Panc1 (cell line): ENCODE measurements around the gene DNAJC18. TPM values are rescaled to one million over a fixed set of nuclear protein-coding genes. Genes with fewer than 3 reads are reported as not detected.

ENCODE experiments used
- ATAC-seq: fragments of 200-7000 bp; cut with Tn5 transposase; 2 replicates; pipeline ENCODE4 v1.9.1; 2020; ENCODE audit warnings: mild to moderate bottlenecking, moderate library complexity
- BruUV-seq: library from RNA; stranded (reverse); fragments of 400-500 nt; replicated peaks from 2 replicates; lab custom pipeline; 2021; lab: Mats Ljungman, UMichigan
- CTCF ChIA-PET: fragments of 300-600 bp; sonication (Branson Sonifier 250); formaldehyde crosslinking; loops from one replicate; lab custom pipeline; 2022; ENCODE audit warnings: antibody characterized with exemption; lab: Charles Lee
- POLR2A ChIA-PET: fragments of 300-600 bp; sonication (Branson Sonifier 250); formaldehyde crosslinking; loops from one replicate; lab custom pipeline; 2022; ENCODE audit warnings: antibody characterized with exemption; lab: Charles Lee
- DNase-seq: peaks from one replicate; pipeline ENCODE4 v3.0.0-alpha.2; 2010; ENCODE audit warnings: low read depth, low spot score
- H3K27ac ChIP-seq: 2 replicates; pipeline ENCODE4 v1.5.1; 2011; ENCODE audit warnings: mild to moderate bottlenecking, low read length, inconsistent platforms
- H3K27me3 ChIP-seq: fragments of 200-500 bp; sonication (Bioruptor generic); 2 replicates; pipeline ENCODE4 v1.6.0; 2014; ENCODE audit warnings: low read length, inconsistent platforms; ENCODE audit not compliant: control insufficient read depth, insufficient read depth
- H3K36me3 ChIP-seq: fragments of 200-500 bp; sonication (Bioruptor generic); 2 replicates; pipeline ENCODE4 v1.5.1; 2014; ENCODE audit warnings: inconsistent platforms, mild to moderate bottlenecking, low read length, moderate library complexity; ENCODE audit not compliant: control insufficient read depth, insufficient read depth
- H3K4me1 ChIP-seq: 2 replicates; pipeline ENCODE4 v1.5.1; 2011; ENCODE audit warnings: inconsistent platforms, mild to moderate bottlenecking, low read length, moderate library complexity; ENCODE audit not compliant: control insufficient read depth, insufficient read depth
- H3K4me3 ChIP-seq, 2 experiments: 2 replicates each; pipeline ENCODE4 v1.5.1; 2011 to 2012; ENCODE audit warnings: low read depth in 2 of 2, low read length in 2 of 2, mild to moderate bottlenecking in 2 of 2, inconsistent platforms in 1 of 2, moderate library complexity in 1 of 2
- H3K9me3 ChIP-seq: fragments of 200-500 bp; sonication (Bioruptor generic); 2 replicates; pipeline ENCODE4 v1.5.1; 2014; ENCODE audit warnings: low read depth, mild to moderate bottlenecking, inconsistent platforms, low read length, moderate library complexity; ENCODE audit not compliant: control insufficient read depth, insufficient read depth
- CTCF ChIP-seq: fragments of 450-650 bp; IDR thresholded peaks from 2 replicates; pipeline ENCODE4 v1.5.1; 2017; ENCODE audit warnings: mild to moderate bottlenecking
- POLR2AphosphoS5 ChIP-seq: IDR thresholded peaks from 2 replicates; pipeline ENCODE4 v1.6.1; 2012; ENCODE audit warnings: mild to moderate bottlenecking, low read depth, low read length, moderate library complexity
- REST ChIP-seq, 2 experiments: IDR thresholded peaks; 2 replicates each; pipeline ENCODE4 v1.6.1; 2011 to 2012; ENCODE audit warnings: low read depth in 2 of 2, control low read depth in 1 of 2, low read length in 1 of 2, mild to moderate bottlenecking in 1 of 2, moderate library complexity in 1 of 2; ENCODE audit not compliant: insufficient read depth in 1 of 2
- SIN3A ChIP-seq: IDR thresholded peaks from 2 replicates; pipeline ENCODE4 v1.6.1; 2012; ENCODE audit warnings: low read depth, mild to moderate bottlenecking, low read length, moderate library complexity, borderline replicate concordance; ENCODE audit not compliant: insufficient read depth
- TCF7L2 ChIP-seq: IDR thresholded peaks from 2 replicates; pipeline ENCODE4 v1.6.1; 2011; ENCODE audit warnings: mild to moderate bottlenecking, low read depth, low read length, inconsistent platforms
- in situ Hi-C: cut with HindIII; loops from 2 replicates; pipeline ENCODE4 v1.10.0; 2016; ENCODE audit warnings: low sequenced_read_pairs, low pct_unique_long_range_greater_than_20kb
- intact Hi-C: fragments of 100-400 bp; cut with micrococcal nuclease; formaldehyde crosslinking; loops from one replicate; pipeline ENCODE4 v1.10.0; 2022; ENCODE audit not compliant: unreplicated experiment
- total RNA-seq: library from RNA; stranded (reverse); gene quantifications from one replicate; pipeline ENCODE4 v1.2.1, GENCODE V29; 2021; ENCODE audit not compliant: unreplicated experiment

DNAJC18 gene
- total RNA-seq, 1 experiment from 2014 or later: 8.8 TPM

- intact Hi-C loops: no loop called here
- Histone ChIP-seq H3K9me3 (no peaks in the 10 kb centered on the region), H3K27me3 (no peaks in the 10 kb centered on the region), H3K36me3 (no peaks in the 10 kb centered on the region), H3K27ac (no peak overlapping the region), H3K4me3 (no peak overlapping the region), H3K4me1 (peaks cover 14% of the 10 kb centered on the region)
- in situ Hi-C loops: loop anchor here (25.0 kb wide), 1 partner anchor 111 kb away; no protein-coding TSS in a partner anchor
- ChIA-PET CTCF (interaction anchor here (0.5 kb wide), 1 partner anchor 85 kb away, joined by 8 read pairs; no protein-coding TSS in a partner anchor), POLR2A (interaction anchor here (0.7 kb wide), 1 partner anchor 115 kb away, joined by 5 read pairs; no protein-coding TSS in a partner anchor)
- ATAC-seq (no peak), DNase-seq (no peak)
- no TSS peak for BruUV-seq
- no peak for TF ChIP-seq CTCF
- TF ChIP-seq SIN3A: no peak
- no peak for TF ChIP-seq POLR2AphosphoS5
- no peak for TF ChIP-seq TCF7L2
- TF ChIP-seq REST (IDR thresholded peaks at IDR 0.05; ENCODE audit: insufficient read depth in 1 of 2, low read depth in 2 of 2, low read length in 1 of 2): no peak
Measured at GRCh38 chr5:139401546-139401945, 37.8 kb downstream of the DNAJC18 start.

- TF ChIP-seq CTCF (no peak), POLR2AphosphoS5 (no peak), REST (IDR thresholded peaks at IDR 0.05; ENCODE audit: insufficient read depth in 1 of 2, low read depth in 2 of 2, low read length in 1 of 2) (no peak), SIN3A (no peak), TCF7L2 (no peak)
- no peak overlapping the region for H3K27ac ChIP-seq
- no peaks in the 10 kb centered on the region for H3K36me3 ChIP-seq
- ATAC-seq: no peak
- no TSS peak for BruUV-seq
- intact Hi-C loops (loop anchor here (10.0 kb wide), 1 partner anchor 115 kb away; no protein-coding TSS in a partner anchor), in situ Hi-C loops (loop anchor here (25.0 kb wide), 1 partner anchor 113 kb away; no protein-coding TSS in a partner anchor)
- no peak for DNase-seq
- peaks cover 19% of the 10 kb centered on the region for H3K4me1 ChIP-seq
- H3K4me3 ChIP-seq: no peak overlapping the region
- CTCF ChIA-PET: no interaction called here
- H3K27me3 ChIP-seq: no peaks in the 10 kb centered on the region
- no peaks in the 10 kb centered on the region for H3K9me3 ChIP-seq
- POLR2A ChIA-PET: no interaction called here
Measured at GRCh38 chr5:139399501-139400121, 39.7 kb downstream of the DNAJC18 start.
